Effector memory CD8-positive, alpha-beta T cell (primary cell): ENCODE data around the gene CLEC1A.

Source experiments
- ATAC-seq: fragments of 150-1000 bp; cut with Tn5 transposase; replicated peaks from 2 replicates; pipeline ENCODE4 v1.10.0; 2021; ENCODE audit warnings: mild to moderate bottlenecking, moderate library complexity
- DNase-seq, 3 experiments: peaks; one replicate each; pipeline ENCODE4 v3.0.0; 2021
- H3K27ac Mint-ChIP-seq, 2 donors: one replicate each; pipeline ENCODE4 v1.8.0; 2022; ENCODE audit warnings: mild to moderate bottlenecking in 2 of 2, mixed read lengths in 2 of 2, moderate library complexity in 2 of 2
- H3K27me3 Mint-ChIP-seq, 2 donors: one replicate each; pipeline ENCODE4 v1.8.0; 2022; ENCODE audit warnings: mixed read lengths in 2 of 2
- H3K36me3 Mint-ChIP-seq: one replicate; pipeline ENCODE4 v1.8.0; 2022; ENCODE audit warnings: mild to moderate bottlenecking, moderate library complexity, mixed read lengths; ENCODE audit not compliant: insufficient read depth
- H3K4me1 Mint-ChIP-seq, 2 donors: one replicate each; pipeline ENCODE4 v1.8.0; 2022; ENCODE audit warnings: low read depth in 2 of 2, mixed read lengths in 2 of 2
- H3K4me3 Mint-ChIP-seq, 2 donors: one replicate each; pipeline ENCODE4 v1.8.0; 2022; ENCODE audit warnings: mild to moderate bottlenecking in 2 of 2, mixed read lengths in 2 of 2, moderate library complexity in 2 of 2
- H3K9me3 Mint-ChIP-seq, 2 donors: one replicate each; pipeline ENCODE4 v1.8.0; 2022; ENCODE audit warnings: mixed read lengths in 2 of 2

The CLEC1A gene

DNA sequence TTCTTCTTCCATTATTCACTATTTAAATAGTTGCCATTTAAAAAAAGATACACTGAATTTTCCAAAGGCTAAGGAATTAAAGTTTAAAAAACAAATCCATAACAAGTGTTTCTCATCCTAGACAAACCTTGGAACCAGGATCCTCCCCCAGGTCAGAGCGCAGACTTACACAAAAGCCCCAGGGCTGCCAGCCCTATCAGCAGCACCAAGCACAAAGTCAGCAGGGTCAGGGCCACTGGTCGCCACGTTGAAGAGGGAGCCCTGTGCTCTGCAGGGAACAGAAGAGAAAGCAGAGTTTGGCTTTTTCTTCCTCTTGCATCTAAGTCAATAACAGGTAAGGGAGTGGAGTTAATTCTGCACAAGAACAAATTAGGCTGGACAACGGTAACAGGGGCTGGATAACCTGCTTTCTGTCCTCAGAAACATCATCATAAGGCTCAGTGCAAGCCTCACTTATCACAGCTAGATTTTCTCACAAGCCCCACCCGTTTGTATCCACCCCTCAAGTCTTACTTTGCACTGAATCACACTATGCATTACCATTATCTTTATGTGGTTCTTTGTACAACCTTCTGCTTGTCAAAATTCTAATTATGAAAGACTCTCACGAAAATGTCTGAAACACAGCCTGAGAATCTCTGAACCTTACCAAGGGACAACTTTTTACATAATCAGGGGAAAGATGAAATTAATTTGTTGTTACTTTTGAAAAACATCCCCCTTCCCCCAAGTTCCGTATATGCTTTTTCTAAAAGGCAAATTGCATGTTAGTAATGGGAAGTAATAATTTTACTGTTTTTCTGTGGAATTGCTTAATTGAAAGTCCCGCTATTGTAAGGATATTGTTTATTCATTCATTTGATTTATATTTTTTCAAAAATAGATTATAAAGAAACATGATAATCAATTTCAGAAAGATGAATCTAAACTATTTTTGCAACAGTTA lies 9.6 kb downstream of the CLEC1A start:
- H3K36me3 Mint-ChIP-seq, result no peaks in the 10 kb centered on the region
- no peaks in the 10 kb centered on the region for H3K4me1 Mint-ChIP-seq
- peaks cover 15 to 31% of the 10 kb centered on the region in 2 donors for H3K27me3 Mint-ChIP-seq
- no peak for ATAC-seq
- no peak overlapping the region for H3K4me3 Mint-ChIP-seq
- no peak overlapping the region for H3K27ac Mint-ChIP-seq
- peaks cover 0 to 2% of the 10 kb centered on the region in 2 donors for H3K9me3 Mint-ChIP-seq
- no peak for DNase-seq

DNA sequence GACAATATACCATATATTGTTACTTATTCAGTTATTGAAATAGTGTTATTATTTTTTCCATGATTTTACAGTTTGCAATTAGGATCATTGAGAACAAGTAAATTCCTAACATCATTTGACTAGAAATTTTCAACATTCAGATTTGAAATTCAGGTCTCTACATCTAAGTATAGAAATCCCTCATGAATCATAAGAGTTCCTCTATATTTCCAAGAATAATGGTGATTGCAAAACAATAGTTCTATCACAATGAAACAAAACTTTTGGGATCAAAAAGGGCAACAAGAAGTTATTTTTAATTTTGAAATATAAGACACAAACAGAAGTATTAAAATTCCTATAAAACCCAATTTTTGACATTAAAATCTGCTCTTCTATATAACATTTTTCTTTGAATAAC lies 10.8 kb downstream of the CLEC1A start:
- no peak overlapping the region for H3K27ac Mint-ChIP-seq

GRCh38 chr12:10086387-10086786 lies 12.4 kb downstream of the CLEC1A start:
- Mint-ChIP-seq H3K27ac (no peak overlapping the region), H3K27me3 (peaks cover 32 to 46% of the 10 kb centered on the region in 2 donors), H3K36me3 (no peaks in the 10 kb centered on the region), H3K9me3 (peaks cover 0 to 3% of the 10 kb centered on the region in 2 donors), H3K4me1 (no peaks in the 10 kb centered on the region), H3K4me3 (no peak overlapping the region)
- DNase-seq (no peak), ATAC-seq (no peak)

More for the DNA sequence above, 10.8 kb downstream of the CLEC1A start:
- no peak overlapping the region for H3K4me3 Mint-ChIP-seq
- peaks cover 16 to 31% of the 10 kb centered on the region in 2 donors for H3K27me3 Mint-ChIP-seq
- no peaks in the 10 kb centered on the region for H3K36me3 Mint-ChIP-seq
- ATAC-seq (no peak), DNase-seq (no peak)
- H3K9me3 Mint-ChIP-seq, result peaks cover 0 to 3% of the 10 kb centered on the region in 2 donors
- no peaks in the 10 kb centered on the region for H3K4me1 Mint-ChIP-seq

DNA sequence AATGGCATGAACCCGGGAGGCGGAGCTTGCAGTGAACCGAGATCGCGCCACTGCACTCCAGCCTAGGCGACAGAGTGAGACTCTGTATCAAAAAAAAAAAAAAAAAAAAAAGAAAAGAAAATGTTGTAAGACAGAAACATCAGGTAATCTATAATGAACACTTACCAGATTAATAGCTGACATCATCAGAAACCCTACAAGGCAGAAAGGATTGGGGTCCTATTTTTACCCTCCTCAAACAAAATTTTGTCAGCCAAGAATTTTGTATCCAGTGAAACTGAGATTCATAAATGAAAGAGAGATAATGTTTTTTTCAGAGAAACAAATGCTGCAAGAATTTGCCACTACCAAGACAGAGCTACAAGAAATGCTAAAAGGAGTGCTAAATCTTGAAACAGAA lies 14.1 kb downstream of the CLEC1A start:
- H3K36me3 Mint-ChIP-seq, result no peaks in the 10 kb centered on the region
- peaks cover 38 to 40% of the 10 kb centered on the region in 2 donors for H3K27me3 Mint-ChIP-seq
- no peaks in the 10 kb centered on the region for H3K4me1 Mint-ChIP-seq
- ATAC-seq, result no peak
- peaks cover 0 to 3% of the 10 kb centered on the region in 2 donors for H3K9me3 Mint-ChIP-seq
- no peak overlapping the region for H3K27ac Mint-ChIP-seq
- DNase-seq, result no peak
- H3K4me3 Mint-ChIP-seq, result no peak overlapping the region

DNA sequence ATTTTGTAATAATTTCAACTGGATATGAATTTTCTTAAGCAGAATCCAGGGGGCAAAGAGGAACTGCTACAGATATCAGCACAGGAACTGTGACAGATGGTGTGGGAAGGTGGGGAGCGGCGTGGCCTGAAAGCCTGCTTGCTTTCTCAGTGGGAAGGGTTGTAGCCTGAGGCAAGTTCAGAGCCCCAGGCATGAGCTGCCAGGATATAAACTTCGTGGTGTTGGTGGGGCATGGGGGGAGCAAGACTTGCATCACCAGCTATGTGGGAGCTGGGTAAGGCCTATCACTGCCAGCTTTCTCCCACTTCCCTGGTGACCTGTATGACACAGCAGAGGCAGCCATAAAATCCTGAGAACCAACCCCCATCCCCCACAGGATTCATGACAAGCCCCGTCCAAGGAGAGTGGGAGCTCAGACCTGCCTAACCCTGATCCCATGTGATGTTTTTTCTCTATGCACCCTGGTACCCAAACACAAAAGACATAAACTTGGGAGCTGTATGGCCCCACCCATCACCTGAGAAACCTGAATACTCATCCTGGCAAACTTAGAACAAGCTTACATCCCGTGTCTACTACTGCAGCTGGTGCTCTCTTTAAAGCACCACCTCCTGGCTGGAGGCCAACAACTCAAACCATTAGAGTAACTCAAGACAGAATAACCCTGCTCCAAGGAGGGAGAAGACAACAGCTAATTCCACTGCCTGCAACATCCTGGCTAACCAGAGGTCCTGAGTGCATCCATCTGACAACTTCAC lies 16.5 kb downstream of the CLEC1A start:
- DNase-seq (no peak), ATAC-seq (no peak)
- Mint-ChIP-seq H3K4me3 (no peak overlapping the region), H3K4me1 (no peaks in the 10 kb centered on the region), H3K27me3 (peaks cover 43 to 49% of the 10 kb centered on the region in 2 donors), H3K36me3 (no peaks in the 10 kb centered on the region), H3K9me3 (peaks cover 0 to 3% of the 10 kb centered on the region in 2 donors), H3K27ac (no peak overlapping the region)

DNA sequence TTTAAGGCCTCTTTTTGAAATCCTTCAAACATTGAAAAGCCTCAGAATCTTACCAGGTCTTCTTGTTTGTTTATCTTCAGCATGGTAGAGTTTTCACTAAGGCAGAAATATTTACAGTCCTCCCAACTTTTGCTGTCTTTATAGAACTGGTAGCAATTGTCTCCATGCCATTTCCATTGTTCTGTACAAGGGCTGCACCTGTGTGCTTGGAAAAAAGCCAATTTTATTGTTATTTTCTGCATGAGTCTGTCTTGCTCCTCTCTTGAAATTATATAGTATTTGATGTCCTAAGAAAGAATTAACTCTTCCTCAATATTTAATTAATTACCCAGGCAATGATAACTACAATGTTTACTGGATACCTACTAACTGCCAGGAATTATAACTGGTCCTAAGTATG lies 23.3 kb downstream of the CLEC1A start:
- no peak overlapping the region for H3K4me3 Mint-ChIP-seq
- no peaks in the 10 kb centered on the region for H3K4me1 Mint-ChIP-seq
- no peak for ATAC-seq
- peaks cover 32 to 43% of the 10 kb centered on the region in 2 donors for H3K27me3 Mint-ChIP-seq
- H3K27ac Mint-ChIP-seq, result no peak overlapping the region
- DNase-seq, result no peak
- H3K36me3 Mint-ChIP-seq, result peaks cover 4% of the 10 kb centered on the region
- no peaks in the 10 kb centered on the region for H3K9me3 Mint-ChIP-seq

DNA sequence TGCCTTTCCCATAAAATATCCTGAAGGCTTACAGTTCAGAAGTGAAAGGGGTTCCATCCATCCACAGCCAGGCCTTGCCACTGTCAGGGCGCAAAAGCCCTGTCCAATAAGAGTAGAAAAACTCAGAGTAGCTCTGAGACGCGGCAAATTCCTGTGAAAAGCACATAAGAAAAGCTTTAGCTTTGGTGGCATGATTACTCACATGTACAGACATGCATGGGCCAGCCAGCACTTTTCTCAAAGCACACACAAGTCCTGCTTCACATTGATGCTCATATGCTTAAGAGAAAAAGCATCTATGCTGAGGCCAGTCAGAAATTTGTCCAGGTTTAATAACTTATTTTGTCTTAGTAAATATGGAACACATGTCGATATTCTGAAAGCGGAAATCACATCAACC lies 25.5 kb downstream of the CLEC1A start:
- DNase-seq (no peak), ATAC-seq (no peak)
- Mint-ChIP-seq H3K36me3 (peaks cover 4% of the 10 kb centered on the region), H3K9me3 (no peaks in the 10 kb centered on the region), H3K27me3 (peaks cover 38 to 51% of the 10 kb centered on the region in 2 donors), H3K27ac (no peak overlapping the region), H3K4me1 (no peaks in the 10 kb centered on the region), H3K4me3 (no peak overlapping the region)

- ATAC-seq, result no peak
- Mint-ChIP-seq H3K36me3 (peaks cover 4% of the 10 kb centered on the region), H3K27ac (no peak overlapping the region), H3K4me3 (no peak overlapping the region), H3K4me1 (no peaks in the 10 kb centered on the region), H3K9me3 (no peaks in the 10 kb centered on the region), H3K27me3 (peaks cover 37 to 53% of the 10 kb centered on the region in 2 donors)
- no peak for DNase-seq
Observed at GRCh38 chr12:10072131-10072530, 26.7 kb downstream of the CLEC1A start.

GRCh38 chr12:10070380-10070779 lies 28.4 kb downstream of the CLEC1A start:
- Mint-ChIP-seq H3K4me3 (no peak overlapping the region), H3K4me1 (no peaks in the 10 kb centered on the region), H3K36me3 (peaks cover 4% of the 10 kb centered on the region), H3K27ac (no peak overlapping the region), H3K9me3 (no peaks in the 10 kb centered on the region), H3K27me3 (peaks cover 37 to 58% of the 10 kb centered on the region in 2 donors)
- ATAC-seq (no peak), DNase-seq (no peak)

- H3K27ac Mint-ChIP-seq, result no peak overlapping the region
- H3K36me3 Mint-ChIP-seq, result peaks cover 4% of the 10 kb centered on the region
- H3K27me3 Mint-ChIP-seq, result peaks cover 38 to 62% of the 10 kb centered on the region in 2 donors
- H3K4me3 Mint-ChIP-seq, result no peak overlapping the region
- DNase-seq, result no peak
- no peak for ATAC-seq
- H3K4me1 Mint-ChIP-seq, result no peaks in the 10 kb centered on the region
- no peaks in the 10 kb centered on the region for H3K9me3 Mint-ChIP-seq
Observed at GRCh38 chr12:10069976-10070375, 28.8 kb downstream of the CLEC1A start.

DNA sequence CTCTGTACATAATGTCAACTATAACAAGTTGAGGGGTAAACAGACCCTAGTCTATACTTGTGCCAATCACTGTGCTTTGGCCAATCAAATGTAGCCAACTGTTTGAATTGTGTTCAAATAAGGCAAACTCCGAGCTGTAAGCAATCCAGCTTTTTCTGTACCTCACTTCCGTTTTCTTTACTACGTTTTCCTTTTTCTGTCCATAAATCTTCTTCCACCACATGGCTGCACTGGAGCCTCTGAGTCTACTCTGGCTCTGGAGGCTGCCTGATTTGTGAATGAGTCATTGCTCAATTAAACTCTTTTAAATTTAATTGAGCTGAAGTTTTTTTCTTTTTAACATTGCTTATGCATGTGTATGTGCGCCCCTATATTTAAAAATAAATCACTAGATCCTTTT lies 29.7 kb downstream of the CLEC1A start:
- Mint-ChIP-seq H3K4me1 (no peaks in the 10 kb centered on the region), H3K9me3 (no peaks in the 10 kb centered on the region), H3K27me3 (peaks cover 40 to 69% of the 10 kb centered on the region in 2 donors), H3K4me3 (no peak overlapping the region), H3K27ac (no peak overlapping the region), H3K36me3 (peaks cover 4% of the 10 kb centered on the region)
- no peak for ATAC-seq
- DNase-seq, result no peak

- no peak overlapping the region for H3K4me3 Mint-ChIP-seq
- peaks cover 40 to 68% of the 10 kb centered on the region in 2 donors for H3K27me3 Mint-ChIP-seq
- H3K36me3 Mint-ChIP-seq, result peaks cover 3% of the 10 kb centered on the region
- DNase-seq (no peak), ATAC-seq (peak; percentile 16)
- H3K9me3 Mint-ChIP-seq, result no peaks in the 10 kb centered on the region
- no peaks in the 10 kb centered on the region for H3K4me1 Mint-ChIP-seq
- H3K27ac Mint-ChIP-seq, result no peak overlapping the region
Observed at GRCh38 chr12:10068644-10069043, 30.1 kb downstream of the CLEC1A start.

DNA sequence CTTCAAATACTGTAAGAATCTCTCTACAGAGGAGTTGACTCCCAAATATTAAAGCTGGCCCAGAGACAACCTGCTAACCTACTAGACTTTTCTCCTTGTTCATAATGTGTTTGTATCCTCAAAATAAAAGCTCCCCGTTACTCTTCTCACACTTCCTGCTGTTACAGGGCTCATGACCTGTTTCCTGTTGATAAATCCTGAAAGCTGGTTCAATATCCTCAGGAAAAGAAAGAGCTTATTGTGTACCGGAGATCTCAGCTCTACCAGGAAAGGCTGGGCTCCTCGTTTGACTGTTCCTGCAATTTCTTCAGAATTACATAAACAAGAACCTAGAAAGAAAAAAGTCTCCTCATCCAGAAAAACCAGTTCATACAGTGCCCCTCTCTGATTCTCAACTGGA lies 30.8 kb downstream of the CLEC1A start:
- Mint-ChIP-seq H3K36me3 (no peaks in the 10 kb centered on the region), H3K9me3 (no peaks in the 10 kb centered on the region), H3K27me3 (peaks cover 40 to 63% of the 10 kb centered on the region in 2 donors), H3K4me1 (no peaks in the 10 kb centered on the region), H3K27ac (no peak overlapping the region), H3K4me3 (no peak overlapping the region)
- no peak for ATAC-seq
- DNase-seq, result no peak
